Measurements from ENCODE around the gene NUDT11.

- TF ChIP-seq CTCF (IDR thresholded peaks at IDR 0.05; ENCODE audit: low read depth, low read length, poor library complexity, severe bottlenecking) (no peak), EZH2phosphoT487 (IDR thresholded peaks at IDR 0.05; ENCODE audit: borderline replicate concordance, low read length) (no peak)
These were observed 24.0 kb upstream of the NUDT11 start for GRCh38 chrX:51520393-51520792.
